ENCODE results near the gene SIPA1L2. TPM values are rescaled to one million over a fixed set of nuclear protein-coding genes. Genes with fewer than 3 reads are reported as not detected.
A peak's percentile ranks its signal among the peaks of the same experiment; 100 is the strongest.

SIPA1L2 gene
- total RNA-seq (10 to 100 TPM; 11.3 to 27.6 TPM), polyA plus RNA-seq (1 to 10 TPM; 2.9 to 9.1 TPM)
- long read RNA-seq, donor 1, partial matches to known transcripts, result 12 of 15 reads
- long read RNA-seq, donor 1, other reads (novel, unspliced or antisense), result 2 of 15 reads
- long read RNA-seq, donor 2, partial matches to known transcripts, result 5 of 11 reads
- long read RNA-seq, donor 2, other reads (novel, unspliced or antisense), result 6 of 11 reads

GRCh38 chr1:232630047-232630893 is at the start of gene SIPA1L2:
Gene SIPA1L2 (minus strand): TSS chr1:232630133. CDS start chr1:232515339, 114,794 bp downstream.
- intact Hi-C loops (cut with DNase I), result loop anchor here (10.0 kb wide), 3 partner anchors 315 to 485 kb away; partner anchors contain the start of gene NTPCR (in 1 of the 2)
- Histone ChIP-seq H3K27me3 (ENCODE audit: control insufficient read depth in 1 of 2, insufficient read depth in 2 of 2, low read length in 1 of 2) (no peaks in the 10 kb centered on the region), H3K36me3 (ENCODE audit: control insufficient read depth in 1 of 2, insufficient read depth in 2 of 2, low read length in 1 of 2) (no peaks in the 10 kb centered on the region), H3K9me3 (ENCODE audit: control insufficient read depth, low read length) (no peaks in the 10 kb centered on the region), H3K4me3 (ENCODE audit: low read length in 2 of 2) (peak within 1 kb of the TSS; percentile 61 to 81), H3K27ac (ENCODE audit: low read depth in 1 of 2, low read length in 2 of 2) (peak within 1 kb of the TSS; percentile 46 to 60), H3K4me1 (ENCODE audit: control insufficient read depth in 1 of 2, insufficient read depth in 2 of 2, low read length in 2 of 2) (no peaks in the 10 kb centered on the region)
- WGBS, 2 donors, result 0 to 1% methylated on average over 68 to 98 of the region's 98 CpGs
- DNase-seq, result peak; percentile 96 to 98
- ATAC-seq (ENCODE audit: low FRiP score), result peak; percentile 98

DNA sequence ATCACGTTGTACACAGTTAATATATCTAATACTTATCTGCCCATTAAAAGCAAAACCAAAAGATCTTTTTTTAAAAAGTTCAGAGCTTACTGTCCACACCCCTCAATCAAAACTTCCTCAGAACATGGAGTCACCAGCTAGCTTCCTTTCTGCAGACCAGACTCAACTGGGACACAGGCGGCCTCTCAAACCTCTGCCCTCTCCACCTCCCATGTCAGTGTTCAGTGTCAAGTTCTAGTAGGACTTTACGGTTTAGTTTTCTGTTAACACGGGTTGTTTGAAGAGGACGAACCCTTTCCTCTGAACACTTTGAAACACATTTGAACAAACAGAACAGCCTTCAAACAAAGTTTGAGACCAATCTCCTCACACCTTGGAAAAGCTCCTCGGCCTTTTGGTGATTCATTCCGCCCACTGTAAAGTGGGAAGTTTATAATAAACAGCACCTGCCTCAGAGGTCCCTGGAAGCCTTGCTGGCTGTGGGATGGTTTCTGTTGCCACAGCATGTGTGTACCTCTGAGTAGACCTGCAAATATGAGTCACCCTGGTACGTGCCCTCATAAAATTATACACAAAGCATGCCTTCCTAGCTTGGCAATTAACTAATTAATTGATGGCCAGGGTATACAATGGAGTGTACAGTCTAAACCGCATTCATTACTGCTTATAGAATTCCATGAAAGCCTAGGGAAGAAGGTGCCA is 48.4 kb upstream of the SIPA1L2 start:
- Histone ChIP-seq H3K36me3 (ENCODE audit: control insufficient read depth in 1 of 2, insufficient read depth in 2 of 2, low read length in 1 of 2) (no peaks in the 10 kb centered on the region), H3K27me3 (ENCODE audit: control insufficient read depth in 1 of 2, insufficient read depth in 2 of 2, low read length in 1 of 2) (peaks cover 0 to 2% of the 10 kb centered on the region in 2 donors), H3K4me1 (ENCODE audit: control insufficient read depth in 1 of 2, insufficient read depth in 2 of 2, low read length in 2 of 2) (no peaks in the 10 kb centered on the region), H3K27ac (ENCODE audit: low read depth in 1 of 2, low read length in 2 of 2) (no peak overlapping the region), H3K4me3 (ENCODE audit: low read length in 2 of 2) (no peak overlapping the region), H3K9me3 (ENCODE audit: control insufficient read depth, low read length) (peaks cover 2% of the 10 kb centered on the region)
- DNase-seq (no peak), ATAC-seq (ENCODE audit: low FRiP score) (no peak)
- 74 to 79% methylated on average over 9 of the region's 9 CpGs for WGBS, 2 donors
- intact Hi-C loops (cut with DNase I), result no loop called here

DNA sequence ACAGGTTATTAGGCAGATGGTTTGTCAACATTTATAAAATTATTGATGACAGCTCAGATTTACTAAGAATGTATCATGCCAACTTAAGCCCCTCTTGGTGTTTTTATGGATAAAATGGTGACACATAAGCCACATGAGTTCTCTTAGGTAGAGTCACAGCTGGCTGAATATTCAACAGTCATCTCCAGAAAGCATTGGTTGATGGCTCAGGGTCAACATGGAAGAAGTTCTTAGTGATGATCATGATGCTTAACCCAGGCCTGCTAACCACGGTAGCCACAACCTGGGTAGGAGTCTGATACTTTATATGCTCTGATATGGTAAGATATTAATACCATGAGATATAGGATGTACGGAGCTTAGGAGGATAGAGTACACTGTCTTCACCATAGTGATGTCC is 46.4 kb upstream of the SIPA1L2 start:
- DNase-seq, result no peak
- H3K27ac ChIP-seq (ENCODE audit: low read depth in 1 of 2, low read length in 2 of 2), result no peak overlapping the region
- no peak for ATAC-seq (ENCODE audit: low FRiP score)
- intact Hi-C loops (cut with DNase I), result no loop called here
- peaks cover 0 to 2% of the 10 kb centered on the region in 2 donors for H3K27me3 ChIP-seq (ENCODE audit: control insufficient read depth in 1 of 2, insufficient read depth in 2 of 2, low read length in 1 of 2)
- H3K4me3 ChIP-seq (ENCODE audit: low read length in 2 of 2), result no peak overlapping the region
- WGBS, 2 donors, result 92 to 93% methylated on average over 2 of the region's 2 CpGs
- no peaks in the 10 kb centered on the region for H3K4me1 ChIP-seq (ENCODE audit: control insufficient read depth in 1 of 2, insufficient read depth in 2 of 2, low read length in 2 of 2)
- H3K36me3 ChIP-seq (ENCODE audit: control insufficient read depth in 1 of 2, insufficient read depth in 2 of 2, low read length in 1 of 2), result no peaks in the 10 kb centered on the region
- peaks cover 2% of the 10 kb centered on the region for H3K9me3 ChIP-seq (ENCODE audit: control insufficient read depth, low read length)

DNA sequence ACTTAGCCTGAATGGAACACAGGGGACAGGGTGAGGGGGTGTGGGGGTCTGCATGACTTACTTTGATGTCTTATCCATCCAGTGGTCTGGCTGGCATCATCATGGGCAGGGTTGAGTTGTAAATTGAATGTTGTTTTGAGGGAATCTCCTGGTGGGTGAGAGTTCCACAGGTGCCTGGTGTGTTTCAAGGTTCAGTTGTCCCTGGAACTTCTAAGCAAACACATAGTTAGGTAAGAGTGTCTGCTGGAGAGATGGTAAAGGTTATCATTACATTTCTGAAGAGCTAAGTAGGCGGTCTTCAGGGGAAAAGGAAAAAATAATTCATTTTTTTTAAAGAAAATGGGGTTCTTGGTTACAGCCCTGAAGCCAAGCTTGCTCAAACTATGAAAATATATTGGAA is 46.0 kb upstream of the SIPA1L2 start:
- Histone ChIP-seq H3K9me3 (ENCODE audit: control insufficient read depth, low read length) (peaks cover 2% of the 10 kb centered on the region), H3K4me1 (ENCODE audit: control insufficient read depth in 1 of 2, insufficient read depth in 2 of 2, low read length in 2 of 2) (no peaks in the 10 kb centered on the region), H3K27ac (ENCODE audit: low read depth in 1 of 2, low read length in 2 of 2) (no peak overlapping the region), H3K36me3 (ENCODE audit: control insufficient read depth in 1 of 2, insufficient read depth in 2 of 2, low read length in 1 of 2) (no peaks in the 10 kb centered on the region), H3K4me3 (ENCODE audit: low read length in 2 of 2) (no peak overlapping the region), H3K27me3 (ENCODE audit: control insufficient read depth in 1 of 2, insufficient read depth in 2 of 2, low read length in 1 of 2) (peaks cover 0 to 2% of the 10 kb centered on the region in 2 donors)
- intact Hi-C loops (cut with DNase I), result no loop called here
- DNase-seq, result no peak
- no peak for ATAC-seq (ENCODE audit: low FRiP score)
- WGBS, 2 donors, result 86 to 96% methylated on average over 1 of the region's 1 CpG

GRCh38 chr1:232675260-232675659 is 45.3 kb upstream of the SIPA1L2 start:
- intact Hi-C loops (cut with DNase I), result no loop called here
- DNase-seq, result no peak
- WGBS, 2 donors, result 17 to 21% methylated on average over 5 of the region's 5 CpGs
- H3K27ac ChIP-seq (ENCODE audit: low read depth in 1 of 2, low read length in 2 of 2), result no peak overlapping the region
- H3K4me1 ChIP-seq (ENCODE audit: control insufficient read depth in 1 of 2, insufficient read depth in 2 of 2, low read length in 2 of 2), result no peaks in the 10 kb centered on the region
- H3K36me3 ChIP-seq (ENCODE audit: control insufficient read depth in 1 of 2, insufficient read depth in 2 of 2, low read length in 1 of 2), result no peaks in the 10 kb centered on the region
- H3K9me3 ChIP-seq (ENCODE audit: control insufficient read depth, low read length), result no peaks in the 10 kb centered on the region
- peaks cover 0 to 2% of the 10 kb centered on the region in 2 donors for H3K27me3 ChIP-seq (ENCODE audit: control insufficient read depth in 1 of 2, insufficient read depth in 2 of 2, low read length in 1 of 2)
- no peak for ATAC-seq (ENCODE audit: low FRiP score)
- H3K4me3 ChIP-seq (ENCODE audit: low read length in 2 of 2), result no peak overlapping the region

DNA sequence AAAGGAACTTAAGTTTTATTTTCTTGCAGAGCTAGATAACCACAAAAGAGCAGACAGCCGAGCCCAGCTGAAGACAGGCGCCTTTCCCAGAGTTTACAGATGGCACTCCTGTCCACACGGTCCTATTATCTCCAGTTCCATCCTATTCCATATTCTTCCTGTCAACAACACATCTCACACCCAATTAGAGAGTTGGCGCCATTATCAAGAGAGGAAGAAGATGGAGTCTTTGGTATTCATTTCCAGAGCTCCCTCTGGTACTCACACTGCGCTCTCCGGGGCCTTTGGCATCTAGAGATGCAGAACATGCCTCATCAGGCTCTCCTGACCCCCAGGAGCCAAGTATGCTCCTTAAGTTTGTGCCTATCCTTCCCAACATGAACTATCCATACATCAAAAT is 43.3 kb upstream of the SIPA1L2 start:
- H3K27ac ChIP-seq (ENCODE audit: low read depth in 1 of 2, low read length in 2 of 2), result no peak overlapping the region
- H3K27me3 ChIP-seq (ENCODE audit: control insufficient read depth in 1 of 2, insufficient read depth in 2 of 2, low read length in 1 of 2), result no peaks in the 10 kb centered on the region
- H3K4me1 ChIP-seq (ENCODE audit: control insufficient read depth in 1 of 2, insufficient read depth in 2 of 2, low read length in 2 of 2), result no peaks in the 10 kb centered on the region
- intact Hi-C loops (cut with DNase I), result no loop called here
- H3K4me3 ChIP-seq (ENCODE audit: low read length in 2 of 2), result no peak overlapping the region
- 86 to 88% methylated on average over 6 of the region's 6 CpGs for WGBS, 2 donors
- DNase-seq (no peak), ATAC-seq (ENCODE audit: low FRiP score) (no peak)
- no peaks in the 10 kb centered on the region for H3K9me3 ChIP-seq (ENCODE audit: control insufficient read depth, low read length)
- H3K36me3 ChIP-seq (ENCODE audit: control insufficient read depth in 1 of 2, insufficient read depth in 2 of 2, low read length in 1 of 2), result no peaks in the 10 kb centered on the region

GRCh38 chr1:232669981-232670747 is 40.2 kb upstream of the SIPA1L2 start:
- intact Hi-C loops (cut with DNase I), result no loop called here
- Histone ChIP-seq H3K36me3 (ENCODE audit: control insufficient read depth in 1 of 2, insufficient read depth in 2 of 2, low read length in 1 of 2) (no peaks in the 10 kb centered on the region), H3K27me3 (ENCODE audit: control insufficient read depth in 1 of 2, insufficient read depth in 2 of 2, low read length in 1 of 2) (no peaks in the 10 kb centered on the region), H3K9me3 (ENCODE audit: control insufficient read depth, low read length) (no peaks in the 10 kb centered on the region), H3K4me1 (ENCODE audit: control insufficient read depth in 1 of 2, insufficient read depth in 2 of 2, low read length in 2 of 2) (no peaks in the 10 kb centered on the region), H3K27ac (ENCODE audit: low read depth in 1 of 2, low read length in 2 of 2) (no peak overlapping the region), H3K4me3 (ENCODE audit: low read length in 2 of 2) (no peak overlapping the region)
- DNase-seq (no peak), ATAC-seq (ENCODE audit: low FRiP score) (no peak)
- 66 to 76% methylated on average over 11 of the region's 11 CpGs for WGBS, 2 donors

DNA sequence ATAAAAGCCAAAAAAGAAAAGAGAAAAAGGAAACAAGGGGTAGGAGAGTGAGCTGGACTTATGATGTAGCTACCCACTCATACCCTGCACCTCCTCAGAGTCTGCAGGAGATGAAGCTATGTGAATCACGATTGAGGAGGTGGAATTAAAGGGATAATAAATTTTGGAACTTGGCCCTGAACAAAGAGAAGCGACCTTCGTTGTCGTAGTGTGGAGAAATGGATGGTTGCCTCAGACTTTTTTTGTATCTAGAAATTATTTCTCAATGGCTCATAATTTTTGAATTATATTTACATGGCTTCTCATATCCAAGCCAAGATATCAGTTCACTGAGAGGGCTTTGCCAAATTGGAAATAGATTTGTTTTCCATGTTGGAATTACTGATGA is 37.8 kb upstream of the SIPA1L2 start:
- intact Hi-C loops (cut with DNase I), result no loop called here
- Histone ChIP-seq H3K27ac (ENCODE audit: low read depth in 1 of 2, low read length in 2 of 2) (no peak overlapping the region), H3K36me3 (ENCODE audit: control insufficient read depth in 1 of 2, insufficient read depth in 2 of 2, low read length in 1 of 2) (no peaks in the 10 kb centered on the region), H3K27me3 (ENCODE audit: control insufficient read depth in 1 of 2, insufficient read depth in 2 of 2, low read length in 1 of 2) (no peaks in the 10 kb centered on the region), H3K4me1 (ENCODE audit: control insufficient read depth in 1 of 2, insufficient read depth in 2 of 2, low read length in 2 of 2) (no peaks in the 10 kb centered on the region), H3K4me3 (ENCODE audit: low read length in 2 of 2) (no peak overlapping the region), H3K9me3 (ENCODE audit: control insufficient read depth, low read length) (no peaks in the 10 kb centered on the region)
- ATAC-seq (ENCODE audit: low FRiP score) (no peak), DNase-seq (no peak)
- WGBS, 2 donors, result 69% methylated on average over 4 of the region's 4 CpGs
